NCI-H524 (cell line): ENCODE results near the gene VPS25.
"Not testable (repeated sequence)": the region's sequence is repeated elsewhere in the genome, so short reads cannot be mapped to it uniquely, and the experiment has no call there.

Experiments used
- DNase-seq, 2 experiments: peaks; one replicate each; lab custom pipeline; 2025; lab: John Stamatoyannopoulos, UW

The VPS25 gene

GRCh38 chr17:42768006-42768405 lies 5.2 kb upstream of the VPS25 start:
- DNase-seq: not testable (repeated sequence)

- DNase-seq: not testable (repeated sequence)
These were observed 3.3 kb upstream of the VPS25 start for GRCh38 chr17:42769964-42770363.

- DNase-seq: no peak
These were observed 332 bp upstream of the VPS25 start for GRCh38 chr17:42772945-42773289.

- DNase-seq: no peak
These were observed 957 bp downstream of the VPS25 start for GRCh38 chr17:42774066-42774745.

DNA sequence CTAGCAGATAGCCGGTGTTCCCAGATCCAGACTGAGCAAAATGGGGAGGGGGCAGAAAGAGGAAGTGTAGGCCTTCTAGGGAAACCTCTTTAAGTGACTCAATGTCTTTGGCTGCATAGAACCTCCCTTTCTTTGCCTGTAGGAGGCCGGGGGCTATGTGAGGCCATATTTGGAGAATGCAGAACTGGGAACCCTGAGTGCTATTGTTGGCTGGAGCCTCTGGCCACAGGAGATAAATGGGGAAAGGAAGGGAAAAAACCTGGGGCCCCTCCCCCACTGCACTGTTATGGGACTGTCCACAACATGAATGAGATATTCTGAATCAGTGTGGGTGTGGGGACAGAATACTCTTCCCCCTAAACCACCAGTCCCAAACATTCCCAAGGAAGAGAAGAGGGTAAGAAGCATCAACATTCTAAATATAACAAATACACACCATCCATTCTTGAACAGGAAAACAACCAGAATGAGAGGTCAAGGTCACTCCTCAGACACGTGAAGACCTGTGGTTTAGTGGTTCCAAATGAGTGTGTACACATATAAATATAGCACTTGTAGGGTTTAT lies 2.4 kb downstream of the VPS25 start:
- no peak for DNase-seq

- no peak for DNase-seq
These were observed 5.3 kb downstream of the VPS25 start for GRCh38 chr17:42778570-42778969.

- peak in 1 of 2 experiments; percentile 69 for DNase-seq
These were observed 6.2 kb downstream of the VPS25 start for GRCh38 chr17:42779304-42779935.

- peak; percentile 39 to 41 for DNase-seq
These were observed 6.9 kb downstream of the VPS25 start, which contains the start of gene WNK4 for GRCh38 chr17:42779936-42780850. WNK4 (plus strand) TSS chr17:42780610; CDS start chr17:42780699, 89 bp downstream.

DNA sequence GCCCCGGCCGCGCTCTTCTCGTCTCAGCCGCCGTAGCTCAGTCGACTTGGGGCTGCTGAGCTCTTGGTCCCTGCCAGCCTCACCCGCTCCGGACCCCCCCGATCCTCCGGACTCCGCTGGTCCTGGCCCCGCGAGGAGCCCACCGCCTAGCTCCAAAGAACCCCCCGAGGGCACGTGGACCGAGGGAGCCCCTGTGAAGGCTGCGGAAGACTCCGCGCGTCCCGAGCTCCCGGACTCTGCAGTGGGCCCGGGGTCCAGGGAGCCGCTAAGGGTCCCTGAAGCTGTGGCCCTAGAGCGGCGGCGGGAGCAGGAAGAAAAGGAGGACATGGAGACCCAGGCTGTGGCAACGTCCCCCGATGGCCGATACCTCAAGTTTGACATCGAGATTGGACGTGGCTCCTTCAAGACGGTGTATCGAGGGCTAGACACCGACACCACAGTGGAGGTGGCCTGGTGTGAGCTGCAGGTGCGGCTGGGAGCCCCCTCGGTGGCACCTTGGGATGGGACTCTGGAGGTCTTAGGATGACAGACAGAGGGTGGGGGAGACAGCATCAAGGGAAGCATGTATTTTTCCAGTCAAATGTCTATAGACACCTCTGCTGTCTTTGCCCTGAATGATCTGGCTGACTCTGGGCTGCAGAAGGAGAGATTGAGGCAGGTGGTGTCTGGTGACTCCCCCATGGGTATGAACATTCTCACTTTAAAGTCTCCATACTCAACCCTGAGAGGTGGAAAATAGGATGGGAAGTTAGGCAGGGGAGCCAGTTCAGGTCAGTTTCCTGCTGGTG lies 7.8 kb downstream of the VPS25 start:
- DNase-seq: no peak

DNA sequence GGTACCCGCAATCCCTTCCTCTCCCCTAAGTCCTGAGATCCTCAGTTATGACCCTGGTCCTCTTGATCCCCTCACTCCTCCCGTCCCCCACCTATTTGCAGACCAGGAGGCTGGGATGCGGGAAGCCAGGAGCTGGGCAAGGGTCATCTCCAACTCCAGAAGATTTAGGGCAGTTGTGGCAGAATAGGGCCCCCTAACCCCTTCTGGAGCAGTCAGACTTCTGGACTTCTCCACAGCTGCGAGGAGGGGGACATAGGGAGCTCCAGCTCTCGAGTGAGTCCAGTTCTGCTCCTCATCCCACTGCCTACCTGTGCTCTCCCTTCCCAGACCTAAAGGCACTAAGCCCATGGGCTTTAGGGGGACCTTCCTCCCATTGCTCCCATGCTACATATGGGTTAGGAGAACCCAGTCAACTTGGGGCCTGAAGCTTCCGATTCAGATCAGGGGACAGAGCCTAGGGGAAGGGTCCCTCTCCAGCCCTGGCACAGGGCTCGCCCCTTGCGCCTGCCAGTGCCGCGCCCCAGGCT lies 8.5 kb downstream of the VPS25 start:
- DNase-seq: no peak

GRCh38 chr17:42782166-42783061 lies 9.2 kb downstream of the VPS25 start:
- no peak for DNase-seq

DNA sequence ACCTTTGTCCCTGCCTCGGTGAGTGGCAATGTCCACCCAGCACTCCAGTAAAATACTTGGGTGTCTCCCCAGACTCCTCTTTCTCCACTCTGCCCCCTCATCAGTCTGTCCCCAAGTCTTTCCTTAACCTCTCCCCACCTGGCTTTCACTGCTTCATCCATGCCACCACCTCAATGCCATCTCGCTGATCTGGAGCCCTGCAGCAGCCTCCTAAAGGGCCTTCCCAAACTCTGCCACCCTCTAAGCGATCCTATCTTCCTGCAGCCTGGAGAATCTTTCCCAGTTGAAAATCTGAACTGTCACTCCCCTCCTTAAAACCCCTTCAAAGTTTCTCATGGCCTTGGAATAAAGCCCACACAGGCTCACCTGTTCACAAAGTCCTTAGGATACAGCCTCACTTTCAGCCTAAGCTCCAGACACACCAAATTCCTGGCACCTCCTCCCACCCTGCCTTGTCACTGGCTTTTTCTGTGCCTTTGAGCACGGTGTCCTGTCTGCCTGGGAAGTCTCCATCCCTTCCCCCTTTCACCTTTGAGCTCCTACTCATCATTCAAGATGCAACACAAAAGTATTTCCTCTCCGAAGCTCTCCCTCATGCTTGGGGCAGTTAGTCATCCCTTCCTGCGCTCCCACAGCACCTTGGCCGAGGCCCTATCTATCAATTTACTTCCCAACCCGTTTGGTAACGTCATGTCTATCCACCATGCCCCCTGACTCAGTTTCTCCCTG lies 10.0 kb downstream of the VPS25 start:
- no peak for DNase-seq

DNA sequence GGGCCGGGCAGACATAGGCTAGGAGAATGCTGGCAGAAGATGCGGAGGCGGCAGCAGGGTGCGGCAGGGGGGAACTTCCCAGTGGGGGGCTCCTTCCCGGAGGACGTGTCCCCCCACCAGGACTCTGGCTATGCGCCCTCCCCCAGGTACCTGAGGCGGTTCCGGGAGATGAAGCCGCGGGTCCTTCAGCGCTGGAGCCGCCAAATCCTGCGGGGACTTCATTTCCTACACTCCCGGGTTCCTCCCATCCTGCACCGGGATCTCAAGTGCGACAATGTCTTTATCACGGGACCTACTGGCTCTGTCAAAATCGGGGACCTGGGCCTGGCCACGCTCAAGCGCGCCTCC lies 10.5 kb downstream of the VPS25 start:
- no peak for DNase-seq

GRCh38 chr17:42784409-42784808 lies 11.2 kb downstream of the VPS25 start:
- no peak for DNase-seq

DNA sequence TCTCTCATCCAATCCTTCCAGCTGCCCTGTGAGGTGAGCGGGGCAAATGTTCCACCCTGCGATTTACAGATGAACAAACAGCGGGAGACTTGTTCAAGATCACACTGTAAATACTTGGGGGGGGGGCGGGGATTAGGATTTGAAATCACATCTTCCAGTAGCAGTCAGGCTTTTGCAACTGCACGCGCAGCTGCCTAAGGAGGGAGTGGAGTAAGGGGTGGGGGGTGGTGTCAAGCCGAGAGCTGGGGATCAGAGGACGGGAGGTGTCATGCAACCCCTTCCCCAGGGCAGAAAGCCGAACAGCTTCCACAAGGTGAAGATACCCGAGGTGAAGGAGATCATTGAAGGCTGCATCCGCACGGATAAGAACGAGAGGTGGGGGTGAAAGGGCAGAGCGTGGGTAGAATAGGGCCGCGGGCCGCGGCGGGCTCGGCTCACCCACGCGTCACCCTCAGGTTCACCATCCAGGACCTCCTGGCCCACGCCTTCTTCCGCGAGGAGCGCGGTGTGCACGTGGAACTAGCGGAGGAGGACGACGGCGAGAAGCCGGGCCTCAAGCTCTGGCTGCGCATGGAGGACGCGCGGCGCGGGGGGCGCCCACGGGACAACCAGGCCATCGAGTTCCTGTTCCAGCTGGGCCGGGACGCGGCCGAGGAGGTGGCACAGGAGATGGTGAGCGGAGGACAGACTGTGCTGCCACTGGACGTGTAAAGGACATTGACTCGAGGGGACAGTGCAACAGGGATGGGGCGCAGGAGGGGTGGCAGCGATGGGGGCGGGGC lies 11.8 kb downstream of the VPS25 start:
- DNase-seq: no peak

GRCh38 chr17:42787266-42787665 lies 14.0 kb downstream of the VPS25 start:
- DNase-seq: no peak

- DNase-seq: no peak
These were observed 18.7 kb downstream of the VPS25 start for GRCh38 chr17:42791948-42792347.

DNA sequence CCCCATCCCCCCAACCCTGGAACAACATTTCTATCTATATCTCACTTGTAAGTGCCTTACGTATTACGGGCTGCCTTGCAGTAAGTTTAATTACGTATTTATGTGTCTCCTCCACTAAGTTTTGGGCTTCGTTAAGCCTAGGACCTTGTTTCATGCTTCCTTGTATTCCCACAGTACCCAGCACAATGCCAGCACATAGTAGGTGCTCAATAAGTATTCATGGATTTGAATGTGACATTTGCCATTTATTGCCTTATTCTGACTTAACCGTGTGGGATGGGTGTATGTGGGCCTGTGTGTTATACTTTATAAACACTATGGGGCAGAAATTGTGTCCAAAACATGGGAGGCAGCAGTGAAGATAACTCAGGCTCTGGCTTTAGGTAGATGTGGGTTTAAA lies 19.3 kb downstream of the VPS25 start:
- DNase-seq: no peak

DNA sequence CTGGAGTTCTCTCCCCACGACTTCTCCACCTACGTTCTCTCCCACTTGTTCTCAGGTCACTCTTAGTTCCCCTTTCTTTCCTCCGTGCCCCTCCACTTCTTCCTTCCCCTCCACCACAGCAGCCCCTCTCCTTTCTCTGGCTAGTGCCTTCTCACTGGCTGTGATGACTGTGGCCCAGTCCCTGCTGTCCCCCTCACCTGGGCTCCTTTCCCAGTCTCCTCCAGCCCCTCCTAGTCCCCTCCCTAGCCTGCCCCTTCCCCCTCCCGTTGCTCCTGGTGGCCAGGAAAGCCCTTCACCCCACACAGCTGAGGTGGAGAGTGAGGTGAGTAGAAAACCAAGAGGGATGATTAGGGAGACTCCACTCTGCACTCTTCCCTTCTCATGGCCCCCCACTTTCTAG lies 21.8 kb downstream of the VPS25 start:
- no peak for DNase-seq
